HEK293 (cell line): Measurements from ENCODE around the gene ANXA1.
"Not testable (repeated sequence)": the region's sequence is repeated elsewhere in the genome, so short reads cannot be mapped to it uniquely, and the experiment has no call there.

ENCODE experiments used
- CTCF ChIA-PET: fragments of 350-600 bp; formaldehyde crosslinking; extraction: SDS; loops from one replicate; lab custom pipeline; 2021; ENCODE audit warnings: antibody characterized with exemption; lab: Yijun Ruan, JAX
- POLR2A ChIA-PET: fragments of 300-600 bp; formaldehyde crosslinking; extraction: SDS; loops from one replicate; lab custom pipeline; 2020; ENCODE audit warnings: antibody characterized with exemption, inconsistent platforms; lab: Yijun Ruan, JAX
- H3K27ac ChIP-seq: fragments of 200-500 bp; sonication (Bioruptor generic); 2 replicates; pipeline ENCODE4 v1.5.1; 2014; ENCODE audit warnings: low read depth, low read length, control low read depth, inconsistent platforms; ENCODE audit errors: extremely low read depth
- H3K36me3 ChIP-seq, 2 experiments: fragments of 200-500 bp in 1 of 2; sonication (Bioruptor generic) in 1 of 2; 1 replicate in 1 of 2; 2 replicates in 1 of 2; pipeline ENCODE4 v1.5.1; 2014 to 2017; ENCODE audit warnings: inconsistent platforms in 2 of 2, low read length in 2 of 2; ENCODE audit not compliant: control insufficient read depth in 2 of 2, insufficient read depth in 1 of 2
- H3K4me1 ChIP-seq: fragments of 200-500 bp; sonication (Bioruptor generic); 2 replicates; pipeline ENCODE4 v1.5.1; 2014; ENCODE audit warnings: mild to moderate bottlenecking, low read length, inconsistent platforms; ENCODE audit not compliant: control insufficient read depth, insufficient read depth
- H3K4me3 ChIP-seq: 2 replicates; pipeline ENCODE4 v1.5.1; 2011; ENCODE audit warnings: low read depth, mild to moderate bottlenecking, control low read depth, low read length, moderate library complexity
- H3K9me3 ChIP-seq: fragments of 200-500 bp; sonication (Bioruptor generic); 2 replicates; pipeline ENCODE4 v1.5.1; 2014; ENCODE audit warnings: low read depth, low read length, inconsistent platforms; ENCODE audit not compliant: control insufficient read depth, insufficient read depth
- GLI4 ChIP-seq: fragments of 450-650 bp; formaldehyde crosslinking; IDR thresholded peaks from 2 replicates; pipeline ENCODE4 v1.5.1; 2016; ENCODE audit warnings: missing biosample characterization, missing genetic modification characterization
- GLIS1 ChIP-seq: fragments of 450-650 bp; formaldehyde crosslinking; IDR thresholded peaks from 2 replicates; pipeline ENCODE4 v1.5.1; 2016; ENCODE audit warnings: missing biosample characterization, missing genetic modification characterization
- KLF1 ChIP-seq: fragments of 450-650 bp; formaldehyde crosslinking; IDR thresholded peaks from 2 replicates; pipeline ENCODE4 v1.5.1; 2016; ENCODE audit warnings: missing biosample characterization, missing genetic modification characterization
- OVOL3 ChIP-seq: fragments of 450-650 bp; formaldehyde crosslinking; IDR thresholded peaks from 2 replicates; pipeline ENCODE4 v1.5.1; 2016; ENCODE audit warnings: missing biosample characterization, missing genetic modification characterization
- REST ChIP-seq: fragments of 450-650 bp; formaldehyde crosslinking; IDR thresholded peaks from 2 replicates; pipeline ENCODE4 v1.5.1; 2016; ENCODE audit warnings: missing biosample characterization, missing genetic modification characterization
- SETDB1 ChIP-seq: IDR thresholded peaks from one replicate; pipeline ENCODE4 v1.6.1; 2017; ENCODE audit warnings: mild to moderate bottlenecking, low read length, moderate library complexity, mixed read lengths; ENCODE audit not compliant: insufficient read length
- SP3 ChIP-seq: fragments of 450-650 bp; formaldehyde crosslinking; IDR thresholded peaks from 2 replicates; pipeline ENCODE4 v1.5.1; 2016; ENCODE audit warnings: missing biosample characterization, missing genetic modification characterization
- WT1 ChIP-seq: fragments of 450-650 bp; formaldehyde crosslinking; IDR thresholded peaks from 2 replicates; pipeline ENCODE4 v1.5.1; 2016; ENCODE audit warnings: missing biosample characterization, missing genetic modification characterization
- ZBTB1 ChIP-seq: fragments of 450-650 bp; formaldehyde crosslinking; IDR thresholded peaks from 2 replicates; pipeline ENCODE4 v1.5.1; 2016; ENCODE audit warnings: missing biosample characterization, missing genetic modification characterization
- ZBTB26 ChIP-seq: fragments of 450-650 bp; formaldehyde crosslinking; optimal IDR thresholded peaks from 2 replicates; pipeline ENCODE3; 2016; ENCODE audit warnings: missing biosample characterization, mild to moderate bottlenecking, missing genetic modification characterization
- ZBTB44 ChIP-seq: fragments of 450-650 bp; IDR thresholded peaks from 2 replicates; pipeline ENCODE4 v1.5.1; 2018; ENCODE audit warnings: missing biosample characterization, mild to moderate bottlenecking, missing genetic modification characterization
- ZBTB49 ChIP-seq: fragments of 450-650 bp; formaldehyde crosslinking; IDR thresholded peaks from 2 replicates; pipeline ENCODE4 v1.5.1; 2016; ENCODE audit warnings: missing biosample characterization, missing genetic modification characterization, low read depth
- ZNF175 ChIP-seq: fragments of 450-650 bp; formaldehyde crosslinking; IDR thresholded peaks from 2 replicates; pipeline ENCODE4 v1.5.1; 2016; ENCODE audit warnings: missing biosample characterization, missing genetic modification characterization
- ZNF211 ChIP-seq: fragments of 450-650 bp; formaldehyde crosslinking; IDR thresholded peaks from 2 replicates; pipeline ENCODE4 v1.5.1; 2016; ENCODE audit warnings: low read depth, missing biosample characterization, missing genetic modification characterization
- ZNF280C ChIP-seq: fragments of 450-650 bp; formaldehyde crosslinking; IDR thresholded peaks from 2 replicates; pipeline ENCODE4 v1.5.1; 2016; ENCODE audit warnings: missing biosample characterization, missing genetic modification characterization
- ZNF529 ChIP-seq: fragments of 450-650 bp; formaldehyde crosslinking; IDR thresholded peaks from 2 replicates; pipeline ENCODE4 v1.5.1; 2017; ENCODE audit warnings: missing genetic modification characterization, missing biosample characterization; ENCODE audit not compliant: insufficient replicate concordance
- ZNF561 ChIP-seq: fragments of 450-650 bp; IDR thresholded peaks from 2 replicates; pipeline ENCODE4 v1.5.1; 2018; ENCODE audit warnings: missing biosample characterization, missing genetic modification characterization, borderline replicate concordance
- ZNF623 ChIP-seq: fragments of 450-650 bp; formaldehyde crosslinking; IDR thresholded peaks from 2 replicates; pipeline ENCODE4 v1.5.1; 2016; ENCODE audit warnings: missing biosample characterization, missing genetic modification characterization
- ZNF639 ChIP-seq: fragments of 450-650 bp; formaldehyde crosslinking; IDR thresholded peaks from 2 replicates; pipeline ENCODE4 v1.5.1; 2016; ENCODE audit warnings: missing biosample characterization, missing genetic modification characterization
- ZNF654 ChIP-seq: fragments of 450-650 bp; formaldehyde crosslinking; IDR thresholded peaks from 2 replicates; pipeline ENCODE4 v1.5.1; 2016; ENCODE audit warnings: low read depth, missing biosample characterization, missing genetic modification characterization
- ZNF837 ChIP-seq: fragments of 450-650 bp; formaldehyde crosslinking; IDR thresholded peaks from 2 replicates; pipeline ENCODE4 v1.5.1; 2016; ENCODE audit warnings: missing biosample characterization, missing genetic modification characterization

ANXA1 gene

GRCh38 chr9:73104921-73105320 is 46.7 kb upstream of the ANXA1 start (continued):
- TF ChIP-seq ZBTB49 (tag by site-specific recombination) = no peak
- no peak for TF ChIP-seq SETDB1
- TF ChIP-seq GLI4 (tag by site-specific recombination) = no peak
- no peak for TF ChIP-seq ZNF561 (tag by site-specific recombination)
- TF ChIP-seq ZNF623 = no peak
- TF ChIP-seq ZNF211 = no peak

GRCh38 chr9:73107489-73108069 is 44.1 kb upstream of the ANXA1 start:
- POLR2A ChIA-PET = interaction anchor here (1.7 kb wide), 1 partner anchor 46 kb away, joined by 4 read pairs; no protein-coding TSS in a partner anchor
- CTCF ChIA-PET = interaction anchor here (0.5 to 10.0 kb wide), 37 partner anchors 9 to 637 kb away, joined by 3 to 171 read pairs (median 4); partner anchors contain the start of gene ANXA1
- H3K4me3 ChIP-seq, H3K4me1 ChIP-seq, H3K36me3 ChIP-seq, H3K27ac ChIP-seq, H3K9me3 ChIP-seq: not testable (repeated sequence)
- peak; percentile 61 for TF ChIP-seq ZNF654

- no peaks in the 10 kb centered on the region for H3K36me3 ChIP-seq
- H3K4me3 ChIP-seq = no peak overlapping the region
- POLR2A ChIA-PET = no interaction called here
- no peak overlapping the region for H3K27ac ChIP-seq
- no peaks in the 10 kb centered on the region for H3K4me1 ChIP-seq
- no peaks in the 10 kb centered on the region for H3K9me3 ChIP-seq
- CTCF ChIA-PET = interaction anchor here (0.6 to 10.0 kb wide), 6 partner anchors 23 to 247 kb away, joined by 3 to 171 read pairs (median 4); partner anchors contain the start of gene ANXA1
- no peak for TF ChIP-seq ZNF639 (tag by site-specific recombination)
- TF ChIP-seq SP3 (tag by site-specific recombination) = no peak
- no peak for TF ChIP-seq ZBTB26
- no peak for TF ChIP-seq GLIS1 (tag by site-specific recombination)
- TF ChIP-seq ZBTB1 (tag by site-specific recombination) = no peak
- no peak for TF ChIP-seq ZNF280C (tag by site-specific recombination)
- no peak for TF ChIP-seq KLF1 (tag by site-specific recombination)
- TF ChIP-seq WT1 (tag by site-specific recombination) = no peak
- no peak for TF ChIP-seq REST (tag by site-specific recombination)
- no peak for TF ChIP-seq ZNF175 (tag by site-specific recombination)
- no peak for TF ChIP-seq OVOL3 (tag by site-specific recombination)
- TF ChIP-seq ZBTB44 = no peak
- TF ChIP-seq ZNF529 = no peak
- TF ChIP-seq ZNF837 (tag by site-specific recombination) = no peak
These were observed 37.6 kb upstream of the ANXA1 start for GRCh38 chr9:73114058-73114457.
